GM21515 (cell line): ENCODE measurements around the gene RPS6KA2.

Experiments used
- ATAC-seq: cut with Tn5 transposase; IDR thresholded peaks from one replicate; pipeline ENCODE4 v1.9.1; 2021; ENCODE audit not compliant: unreplicated experiment

The RPS6KA2 gene

GRCh38 chr6:166473886-166474571 lies 153.0 kb downstream of the RPS6KA2 start:
- no peak for ATAC-seq

- no peak for ATAC-seq
Measured at GRCh38 chr6:166472636-166473035, 154.4 kb downstream of the RPS6KA2 start.

DNA sequence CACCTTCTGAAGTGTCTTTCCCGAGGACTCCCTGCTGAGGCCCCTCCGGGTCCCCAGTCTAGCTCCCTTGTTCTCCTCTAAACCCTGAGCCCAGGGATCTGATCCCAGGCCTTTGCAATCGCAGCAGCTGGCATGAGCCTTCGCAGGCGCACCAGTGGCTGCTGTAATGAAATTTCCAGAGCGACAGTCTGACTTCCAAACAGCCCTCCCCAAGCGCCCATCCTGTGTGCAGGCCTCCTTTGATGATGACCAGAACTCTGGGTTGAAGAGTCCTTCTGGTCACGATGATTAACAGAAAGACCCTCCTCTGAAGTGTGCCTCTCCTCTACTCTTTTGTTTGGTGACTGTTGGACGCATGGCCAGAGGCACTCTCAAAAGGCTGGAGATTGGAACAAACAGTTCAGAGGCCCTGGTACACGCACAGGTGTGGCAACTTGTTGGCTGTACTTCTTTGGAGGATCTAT lies 155.2 kb downstream of the RPS6KA2 start:
- ATAC-seq: no peak

- no peak for ATAC-seq
Measured at GRCh38 chr6:166470863-166471410, 156.1 kb downstream of the RPS6KA2 start.

DNA sequence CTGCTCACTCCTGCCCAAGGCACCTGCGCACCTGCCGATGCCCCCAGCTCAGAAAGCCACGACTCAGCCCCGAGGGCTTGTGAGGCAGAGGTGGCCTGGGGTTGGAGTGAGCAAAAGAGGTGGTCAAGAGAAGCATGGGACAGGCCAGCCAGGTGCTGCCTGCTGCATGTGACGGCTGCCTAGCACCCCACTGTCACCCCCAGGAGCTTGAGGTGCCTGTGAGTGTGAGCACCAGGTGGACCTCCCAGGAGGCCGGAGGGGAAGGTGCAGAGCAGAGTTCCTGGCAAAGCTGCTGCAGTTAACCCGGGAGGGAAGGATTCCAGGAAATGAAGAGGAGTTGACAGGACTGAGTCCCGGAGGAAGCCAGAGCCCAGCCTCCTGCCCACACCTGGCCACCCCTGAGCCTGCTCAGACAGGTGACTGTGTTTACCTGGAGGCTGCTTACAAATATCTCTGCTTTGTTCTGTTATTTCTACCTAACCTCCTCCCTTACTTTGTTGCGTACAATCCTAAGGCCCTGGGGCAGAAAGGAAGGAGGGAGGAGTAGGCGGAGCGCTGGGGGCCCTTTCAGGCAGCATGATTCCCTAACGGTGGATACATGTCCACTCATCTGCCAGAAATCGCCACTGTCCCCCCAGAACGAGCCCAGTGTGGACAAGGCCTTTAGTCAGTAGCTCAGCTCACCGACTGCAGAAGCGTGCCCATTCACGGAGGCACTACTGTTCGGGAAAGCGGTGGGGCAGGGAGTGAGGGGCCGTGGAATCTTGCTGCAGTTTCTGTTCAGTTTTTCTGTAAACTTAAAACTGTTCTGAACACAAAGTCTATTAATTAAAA lies 156.8 kb downstream of the RPS6KA2 start:
- ATAC-seq: no peak

GRCh38 chr6:166469426-166469961 lies 157.6 kb downstream of the RPS6KA2 start:
- no peak for ATAC-seq

GRCh38 chr6:166467436-166468000 lies 159.5 kb downstream of the RPS6KA2 start:
- no peak for ATAC-seq

DNA sequence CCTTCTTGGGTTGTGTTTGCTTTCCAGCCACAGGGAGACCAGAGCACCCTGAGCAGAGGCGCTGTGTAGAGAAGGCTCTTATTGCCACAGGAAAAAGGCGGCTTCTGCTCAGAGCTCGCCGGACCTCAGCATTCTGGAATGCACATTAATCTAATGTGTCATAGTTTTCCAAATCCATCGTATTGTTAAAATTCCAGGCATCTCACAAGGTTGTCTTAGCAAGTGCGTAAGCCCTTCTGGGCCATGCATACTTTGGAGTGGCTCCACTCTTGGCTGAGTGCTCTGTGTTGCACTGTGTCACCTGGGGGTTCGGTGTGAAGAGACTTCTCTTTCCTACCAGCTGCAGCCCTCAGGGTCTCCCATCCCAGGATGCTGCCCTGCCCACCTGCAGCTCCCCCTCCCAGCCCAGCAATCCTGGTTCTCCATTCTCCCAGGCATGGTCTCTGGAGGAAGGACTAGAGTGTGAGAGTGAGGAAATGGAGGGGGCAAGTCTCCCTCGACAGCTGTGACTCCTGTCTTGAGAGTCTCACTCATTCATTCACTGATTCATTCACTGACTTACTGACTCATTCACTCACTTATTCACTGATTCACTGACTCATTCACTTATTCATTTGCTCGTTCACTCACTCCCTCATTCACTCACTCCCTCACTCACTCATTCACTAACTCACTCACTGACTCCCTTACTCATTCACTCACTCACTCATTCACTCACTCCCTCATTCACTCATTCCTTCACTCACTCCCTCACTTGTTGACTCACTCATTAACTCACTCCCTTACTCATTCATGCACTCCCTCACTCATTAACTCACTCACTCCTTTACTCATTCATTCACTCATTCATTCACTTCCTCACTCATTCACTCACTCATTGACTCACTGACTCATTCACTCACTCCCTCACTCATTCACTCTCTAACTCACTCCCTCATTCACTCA lies 160.6 kb downstream of the RPS6KA2 start:
- ATAC-seq: no peak

- ATAC-seq: no peak
Measured at GRCh38 chr6:166465671-166466087, 161.4 kb downstream of the RPS6KA2 start.

- no peak for ATAC-seq
Measured at GRCh38 chr6:166465003-166465399, 162.1 kb downstream of the RPS6KA2 start.

- ATAC-seq: no peak
Measured at GRCh38 chr6:166464068-166465002, 162.7 kb downstream of the RPS6KA2 start.

GRCh38 chr6:166463359-166464067 lies 163.5 kb downstream of the RPS6KA2 start:
- ATAC-seq: no peak

DNA sequence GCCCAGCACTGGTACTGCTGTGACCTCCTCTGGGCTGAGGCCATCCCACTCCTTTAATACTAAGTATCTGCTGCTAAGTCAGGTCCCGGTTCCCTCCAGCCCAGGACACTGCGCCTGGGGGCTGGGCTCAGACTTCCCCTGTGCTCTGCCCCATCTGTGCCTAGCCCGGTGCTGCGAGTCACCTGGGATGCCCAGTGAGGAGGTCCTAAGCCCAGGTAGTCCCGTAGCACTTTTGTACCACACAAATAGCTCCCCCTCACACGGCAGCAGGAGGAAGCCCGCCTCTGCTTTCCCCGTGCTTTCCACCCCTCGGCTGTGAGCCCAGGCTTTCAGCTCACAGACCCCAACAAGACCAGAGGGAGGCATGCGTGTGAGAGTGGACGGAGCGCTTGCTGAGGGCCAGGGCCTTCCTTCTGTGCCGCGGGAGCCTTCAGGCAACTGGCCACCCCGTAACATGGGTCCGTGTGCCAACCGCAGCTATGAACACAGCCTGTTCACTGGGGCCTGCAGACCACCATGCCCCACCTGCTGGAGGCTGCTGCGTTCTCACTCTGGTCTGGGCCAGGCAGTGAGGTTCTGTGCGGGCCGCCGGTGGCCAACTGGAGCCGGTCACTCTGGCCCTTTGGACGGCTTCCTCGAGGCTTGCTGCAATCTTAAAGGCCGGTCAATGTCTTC lies 164.5 kb downstream of the RPS6KA2 start:
- no peak for ATAC-seq

- no peak for ATAC-seq
Measured at GRCh38 chr6:166461821-166462460, 165.1 kb downstream of the RPS6KA2 start.

GRCh38 chr6:166460473-166461437 lies 166.3 kb downstream of the RPS6KA2 start:
- ATAC-seq: no peak

DNA sequence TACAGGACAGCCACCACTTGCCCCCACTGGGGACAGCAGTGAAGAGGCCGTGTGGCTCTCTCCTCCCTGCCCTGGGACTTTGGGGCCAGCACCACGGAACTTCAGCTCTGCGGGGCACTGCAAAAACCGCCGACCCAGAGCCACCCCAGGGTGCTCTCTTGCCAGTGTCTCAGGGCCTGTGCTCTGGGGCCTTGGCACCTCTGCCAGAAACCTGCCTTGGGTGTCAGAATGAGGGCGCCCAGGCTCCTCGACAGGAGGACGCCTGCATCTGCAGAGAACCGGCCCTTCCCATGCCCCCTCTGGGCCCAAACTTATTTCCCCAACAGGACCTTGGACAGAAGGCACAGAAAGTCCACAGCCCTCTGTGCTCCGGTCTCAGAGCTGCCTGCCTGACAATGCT lies 167.1 kb downstream of the RPS6KA2 start:
- ATAC-seq: no peak
